Raji (cell line): ENCODE data around the gene ATP5MK.

Source experiments
- POLR2A ChIP-seq: IDR thresholded peaks from 2 replicates; pipeline ENCODE4 v1.6.1; 2011; ENCODE audit warnings: low read depth, low read length, control low read depth; ENCODE audit not compliant: insufficient read depth

The ATP5MK gene

GRCh38 chr10:103417601-103418000 is 21.3 kb upstream of the ATP5MK start:
- TF ChIP-seq POLR2A: no peak

GRCh38 chr10:103416436-103417147 is 20.3 kb upstream of the ATP5MK start:
- TF ChIP-seq POLR2A: no peak

GRCh38 chr10:103415581-103415980 is 19.3 kb upstream of the ATP5MK start:
- no peak for TF ChIP-seq POLR2A

GRCh38 chr10:103413564-103413963 is 17.3 kb upstream of the ATP5MK start:
- TF ChIP-seq POLR2A: no peak

- no peak for TF ChIP-seq POLR2A
Observed at GRCh38 chr10:103397191-103397825, 1.0 kb upstream of the ATP5MK start.

- no peak for TF ChIP-seq POLR2A
Observed at GRCh38 chr10:103396789-103397087, 463 bp upstream of the ATP5MK start.

GRCh38 chr10:103395754-103396066 is 565 bp downstream of the ATP5MK start:
- no peak for TF ChIP-seq POLR2A

- no peak for TF ChIP-seq POLR2A
Observed at GRCh38 chr10:103394180-103394579, 2.1 kb downstream of the ATP5MK start.

GRCh38 chr10:103382769-103383168 is 13.5 kb downstream of the ATP5MK start:
- TF ChIP-seq POLR2A: no peak

GRCh38 chr10:103374263-103374662 is 22.0 kb downstream of the ATP5MK start:
- no peak for TF ChIP-seq POLR2A

GRCh38 chr10:103373544-103373943 is 22.7 kb downstream of the ATP5MK start:
- no peak for TF ChIP-seq POLR2A

- peak; percentile 95 for TF ChIP-seq POLR2A
Observed at GRCh38 chr10:103367782-103368518, 28.3 kb downstream of the ATP5MK start, which contains the start of gene TAF5. TAF5 (plus strand) TSS chr10:103367976; CDS start chr10:103367990, 14 bp downstream.

GRCh38 chr10:103367379-103367781 is 28.9 kb downstream of the ATP5MK start:
- TF ChIP-seq POLR2A: no peak

GRCh38 chr10:103355906-103356599 is 40.2 kb downstream of the ATP5MK start:
- no peak for TF ChIP-seq POLR2A

- TF ChIP-seq POLR2A: no peak
Observed at GRCh38 chr10:103353281-103353680, 43.0 kb downstream of the ATP5MK start.
